ENCODE results near the gene KPNA6. TPM values are rescaled to one million over a fixed set of nuclear protein-coding genes. Genes with fewer than 3 reads are reported as not detected.

The KPNA6 gene
- total and polyA plus RNA-seq, 8 donors = 30.6 to 73.2 (median 35.2) TPM

DNA sequence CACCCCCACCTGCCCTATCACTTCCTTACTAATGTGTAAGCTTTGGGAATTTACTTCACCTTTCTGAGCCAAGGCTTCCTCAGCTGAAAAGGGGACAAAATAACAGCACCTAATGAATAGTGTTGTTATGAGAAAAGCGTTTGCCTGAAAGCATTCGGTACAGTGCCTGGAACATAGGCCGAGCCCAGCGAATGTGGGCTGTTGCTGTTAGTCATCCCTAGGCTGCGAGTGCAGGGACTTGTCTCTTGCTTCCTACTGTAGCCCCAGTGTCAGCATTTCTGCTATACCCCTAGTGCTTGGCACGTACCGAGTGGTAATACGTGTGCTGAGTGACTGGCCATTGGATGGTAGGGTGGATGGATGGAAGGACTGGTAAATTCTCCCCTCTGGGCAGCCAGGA is 16.7 kb upstream of the KPNA6 start:
- Histone ChIP-seq H3K27me3 (no peaks in the 10 kb centered on the region), H3K36me3 (peaks cover 0 to 84% of the 10 kb centered on the region in 2 donors), H3K9me3 (no peaks in the 10 kb centered on the region), H3K4me1 (no peaks in the 10 kb centered on the region), H3K4me3 (no peak overlapping the region), H3K27ac (no peak overlapping the region)
- ATAC-seq (no peak), DNase-seq (no peak)
- intact Hi-C loops (cut with DNase I) = no loop called here
- TF ChIP-seq, protein P1, sequence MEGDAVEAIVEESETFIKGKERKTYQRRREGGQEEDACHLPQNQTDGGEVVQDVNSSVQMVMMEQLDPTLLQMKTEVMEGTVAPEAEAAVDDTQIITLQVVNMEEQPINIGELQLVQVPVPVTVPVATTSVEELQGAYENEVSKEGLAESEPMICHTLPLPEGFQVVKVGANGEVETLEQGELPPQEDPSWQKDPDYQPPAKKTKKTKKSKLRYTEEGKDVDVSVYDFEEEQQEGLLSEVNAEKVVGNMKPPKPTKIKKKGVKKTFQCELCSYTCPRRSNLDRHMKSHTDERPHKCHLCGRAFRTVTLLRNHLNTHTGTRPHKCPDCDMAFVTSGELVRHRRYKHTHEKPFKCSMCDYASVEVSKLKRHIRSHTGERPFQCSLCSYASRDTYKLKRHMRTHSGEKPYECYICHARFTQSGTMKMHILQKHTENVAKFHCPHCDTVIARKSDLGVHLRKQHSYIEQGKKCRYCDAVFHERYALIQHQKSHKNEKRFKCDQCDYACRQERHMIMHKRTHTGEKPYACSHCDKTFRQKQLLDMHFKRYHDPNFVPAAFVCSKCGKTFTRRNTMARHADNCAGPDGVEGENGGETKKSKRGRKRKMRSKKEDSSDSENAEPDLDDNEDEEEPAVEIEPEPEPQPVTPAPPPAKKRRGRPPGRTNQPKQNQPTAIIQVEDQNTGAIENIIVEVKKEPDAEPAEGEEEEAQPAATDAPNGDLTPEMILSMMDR (IDR thresholded peaks at IDR 0.05) = no peak

DNA sequence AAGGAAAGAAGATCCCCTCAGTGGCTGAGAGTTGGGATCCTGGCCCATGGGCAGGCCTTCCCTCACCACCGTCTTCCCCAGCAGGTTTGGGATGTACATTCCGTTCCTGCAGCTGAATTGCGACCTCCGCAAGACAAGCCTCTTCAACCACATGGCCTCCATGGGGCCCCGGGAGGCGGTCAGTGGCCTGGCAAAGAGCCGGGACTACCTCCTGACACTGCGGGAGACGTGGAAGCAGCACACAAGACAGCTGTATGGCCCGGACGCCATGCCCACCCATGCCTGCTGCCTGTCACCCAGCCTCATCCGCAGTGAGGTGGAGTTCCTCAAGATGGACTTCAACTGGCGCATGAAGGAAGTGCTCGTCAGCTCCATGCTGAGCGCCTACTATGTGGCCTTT is 16.3 kb upstream of the KPNA6 start:
- ATAC-seq = no peak
- intact Hi-C loops (cut with DNase I) = no loop called here
- DNase-seq = no peak
- no peaks in the 10 kb centered on the region for H3K4me1 ChIP-seq
- no peaks in the 10 kb centered on the region for H3K27me3 ChIP-seq
- no peak overlapping the region for H3K27ac ChIP-seq
- TF ChIP-seq, protein P1 (IDR thresholded peaks at IDR 0.05) = no peak
- H3K4me3 ChIP-seq = no peak overlapping the region
- H3K36me3 ChIP-seq = peaks cover 0 to 84% of the 10 kb centered on the region in 2 donors
- no peaks in the 10 kb centered on the region for H3K9me3 ChIP-seq

DNA sequence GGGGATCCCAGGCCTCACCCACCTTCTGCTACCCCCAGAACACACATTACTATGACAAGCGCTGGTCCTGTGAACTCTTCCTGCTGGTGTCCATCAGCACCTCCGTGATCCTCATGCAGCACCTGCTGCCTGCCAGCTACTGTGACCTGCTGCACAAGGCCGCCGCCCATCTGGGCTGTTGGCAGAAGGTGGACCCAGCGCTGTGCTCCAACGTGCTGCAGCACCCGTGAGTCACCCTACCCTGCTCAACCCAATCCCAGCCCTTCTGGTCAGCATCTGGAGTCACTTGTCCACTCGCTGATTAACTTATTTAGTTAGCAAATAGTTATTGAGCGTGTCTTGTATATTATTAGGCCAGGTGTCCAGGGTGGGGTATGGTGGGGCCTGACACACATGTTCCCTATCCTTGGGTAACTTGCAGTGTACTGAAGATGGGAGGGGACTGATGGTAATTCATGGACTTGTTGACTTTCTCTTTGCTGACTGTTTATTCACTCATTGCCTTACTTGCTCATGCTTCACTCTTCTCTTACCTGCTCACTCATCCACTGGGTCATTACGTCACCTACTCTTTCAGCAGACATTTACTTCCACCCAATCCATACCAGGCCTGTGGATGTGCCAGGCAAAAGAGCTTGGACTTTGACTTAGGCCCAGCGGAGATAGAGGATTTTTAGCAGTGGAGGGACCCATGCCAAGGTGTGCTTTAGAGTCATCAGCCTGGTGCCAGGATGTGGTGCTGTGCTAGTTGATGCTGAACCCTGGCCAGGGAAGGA is 12.9 kb upstream of the KPNA6 start:
- peaks cover 0 to 94% of the 10 kb centered on the region in 2 donors for H3K36me3 ChIP-seq
- no peak overlapping the region for H3K4me3 ChIP-seq
- no peaks in the 10 kb centered on the region for H3K4me1 ChIP-seq
- no peak overlapping the region for H3K27ac ChIP-seq
- ATAC-seq (peak; percentile 23), DNase-seq (no peak)
- H3K27me3 ChIP-seq = no peaks in the 10 kb centered on the region
- TF ChIP-seq, protein P1 (IDR thresholded peaks at IDR 0.05) = no peak
- intact Hi-C loops (cut with DNase I) = no loop called here
- H3K9me3 ChIP-seq = no peaks in the 10 kb centered on the region

DNA sequence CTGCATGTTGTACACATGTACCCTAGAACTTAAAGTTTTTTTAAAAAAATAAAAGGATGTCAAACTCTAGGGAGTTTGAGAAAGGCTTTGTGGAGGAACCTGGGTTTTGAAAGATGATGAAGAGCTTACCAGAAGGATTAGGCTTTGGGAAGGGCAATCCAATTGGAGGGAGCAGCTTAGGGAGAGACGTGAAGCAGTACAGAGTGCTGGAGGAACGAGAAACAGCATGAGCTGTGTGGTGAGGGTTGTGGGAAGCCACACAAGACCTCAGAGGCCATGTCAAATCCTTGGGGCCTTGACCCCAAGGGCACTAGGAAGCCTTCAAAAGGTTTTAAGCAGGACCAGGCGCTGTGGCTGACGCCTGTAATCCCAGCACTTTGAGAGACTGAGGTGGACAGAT is 8.4 kb upstream of the KPNA6 start:
- no peak for DNase-seq
- Histone ChIP-seq H3K36me3 (peaks cover 0 to 72% of the 10 kb centered on the region in 2 donors), H3K4me3 (no peak overlapping the region), H3K27me3 (no peaks in the 10 kb centered on the region), H3K9me3 (no peaks in the 10 kb centered on the region), H3K27ac (no peak overlapping the region), H3K4me1 (peaks cover 0 to 7% of the 10 kb centered on the region in 2 donors)
- intact Hi-C loops (cut with DNase I) = no loop called here
- ATAC-seq = no peak
- TF ChIP-seq, protein P1 (IDR thresholded peaks at IDR 0.05) = no peak

DNA sequence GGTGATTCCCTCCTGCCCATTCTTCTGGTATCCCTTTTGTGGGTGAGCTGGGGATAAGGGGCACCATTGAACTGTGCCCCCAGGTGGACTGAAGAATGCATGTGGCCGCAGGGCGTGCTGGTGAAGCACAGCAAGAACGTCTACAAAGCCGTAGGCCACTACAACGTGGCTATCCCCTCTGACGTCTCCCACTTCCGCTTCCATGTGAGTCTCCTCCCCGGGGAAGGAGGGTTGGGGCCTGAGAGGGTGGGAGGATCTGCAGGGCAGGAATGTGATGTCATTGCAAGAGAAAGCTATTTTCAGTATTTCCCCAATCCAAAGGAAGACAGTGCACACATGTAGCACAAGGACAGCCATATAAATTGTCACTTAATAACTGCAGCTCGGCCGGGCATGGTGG is 7.5 kb upstream of the KPNA6 start:
- Histone ChIP-seq H3K4me3 (no peak overlapping the region), H3K27ac (no peak overlapping the region), H3K27me3 (no peaks in the 10 kb centered on the region), H3K9me3 (no peaks in the 10 kb centered on the region), H3K36me3 (peaks cover 0 to 63% of the 10 kb centered on the region in 2 donors), H3K4me1 (peaks cover 0 to 7% of the 10 kb centered on the region in 2 donors)
- intact Hi-C loops (cut with DNase I) = no loop called here
- ATAC-seq (no peak), DNase-seq (no peak)
- TF ChIP-seq, protein P1 (IDR thresholded peaks at IDR 0.05) = no peak

Measured in left lung (tissue), 10 donors.